NK-92 (cell line): ENCODE results near the gene GORASP1.

ENCODE experiments used
- DNase-seq: peaks from one replicate; lab custom pipeline; 2025; ENCODE audit not compliant: unreplicated experiment; lab: John Stamatoyannopoulos, UW

The GORASP1 gene

GRCh38 chr3:39141171-39141995 is 34.0 kb upstream of the GORASP1 start:
- no peak for DNase-seq

GRCh38 chr3:39140341-39140971 is 33.0 kb upstream of the GORASP1 start:
- no peak for DNase-seq

GRCh38 chr3:39139442-39139841 is 32.0 kb upstream of the GORASP1 start:
- no peak for DNase-seq

- DNase-seq: no peak
Measured at GRCh38 chr3:39138804-39139415, 31.5 kb upstream of the GORASP1 start.

GRCh38 chr3:39137991-39138803 is 30.8 kb upstream of the GORASP1 start:
- no peak for DNase-seq

- DNase-seq: no peak
Measured at GRCh38 chr3:39137435-39137936, 30.1 kb upstream of the GORASP1 start.

GRCh38 chr3:39136533-39137434 is 29.4 kb upstream of the GORASP1 start:
- DNase-seq: no peak

- DNase-seq: no peak
Measured at GRCh38 chr3:39135170-39135805, 27.9 kb upstream of the GORASP1 start.

- DNase-seq: no peak
Measured at GRCh38 chr3:39134305-39134704, 26.9 kb upstream of the GORASP1 start.

GRCh38 chr3:39133822-39134221 is 26.4 kb upstream of the GORASP1 start:
- no peak for DNase-seq

GRCh38 chr3:39133093-39133490 is 25.7 kb upstream of the GORASP1 start:
- no peak for DNase-seq

- DNase-seq: no peak
Measured at GRCh38 chr3:39132096-39133092, 25.0 kb upstream of the GORASP1 start.

GRCh38 chr3:39130693-39131265 is 23.4 kb upstream of the GORASP1 start:
- DNase-seq: no peak

- DNase-seq: no peak
Measured at GRCh38 chr3:39130026-39130425, 22.6 kb upstream of the GORASP1 start.

GRCh38 chr3:39128951-39129350 is 21.5 kb upstream of the GORASP1 start:
- DNase-seq: no peak

- DNase-seq: no peak
Measured at GRCh38 chr3:39127908-39128304, 20.5 kb upstream of the GORASP1 start.

GRCh38 chr3:39127269-39127907 is 20.0 kb upstream of the GORASP1 start:
- DNase-seq: no peak
